Upper lobe of right lung (tissue), 1 donor: ENCODE data around the gene SNRPA1. TPM values are rescaled to one million over a fixed set of nuclear protein-coding genes. Genes with fewer than 3 reads are reported as not detected.

Experiments used
- ATAC-seq: fragments of 200-7000 bp; cut with Tn5 transposase; one replicate; pipeline ENCODE4 v1.9.1; 2020; ENCODE audit warnings: mild to moderate bottlenecking, moderate library complexity
- DNase-seq: peaks from one replicate; pipeline ENCODE4 v3.0.0-alpha.2; 2020
- H3K27ac ChIP-seq: fragments of 200-600 bp; one replicate; pipeline ENCODE4 v1.8.0; 2022
- H3K27me3 ChIP-seq: fragments of 200-600 bp; one replicate; pipeline ENCODE4 v1.8.0; 2022; ENCODE audit warnings: mild to moderate bottlenecking
- H3K36me3 ChIP-seq: fragments of 200-600 bp; one replicate; pipeline ENCODE4 v1.8.0; 2022
- H3K4me1 ChIP-seq: fragments of 200-600 bp; one replicate; pipeline ENCODE4 v1.8.0; 2022
- H3K4me3 ChIP-seq: fragments of 200-600 bp; one replicate; pipeline ENCODE4 v1.8.0; 2022; ENCODE audit warnings: mild to moderate bottlenecking
- H3K9me3 ChIP-seq: fragments of 200-600 bp; one replicate; pipeline ENCODE4 v1.8.0; 2022
- CTCF ChIP-seq: fragments of 200-600 bp; IDR thresholded peaks from one replicate; pipeline ENCODE4 v1.8.0; 2022; ENCODE audit warnings: antibody characterized with exemption
- intact Hi-C: fragments of 100-400 bp; cut with DNase I; formaldehyde crosslinking; loops from one replicate; pipeline ENCODE4 v1.11.0; 2022
- total RNA-seq: library from RNA; stranded (reverse); fragmentation: NEBNext Ultra II Directional; extraction: Animal tissue kit (Norgen Biotek cat#: 25700); gene quantifications from one replicate; pipeline ENCODE4 v1.2.1, GENCODE V29; 2021
- donor health status: DM: no; HTN: yes; CAD: no; lungs with severe emphysema.

SNRPA1 gene
- total RNA-seq, 1 donor from 2014 or later: 40.7 TPM

- Histone ChIP-seq H3K27ac (peak overlapping the region; percentile 65), H3K9me3 (no peaks in the 10 kb centered on the region), H3K36me3 (peaks cover 17% of the 10 kb centered on the region), H3K27me3 (no peaks in the 10 kb centered on the region), H3K4me1 (no peaks in the 10 kb centered on the region), H3K4me3 (no peak overlapping the region)
- no peak for ATAC-seq
- intact Hi-C loops: no loop called here
- no peak for DNase-seq
- no peak for TF ChIP-seq CTCF
These were observed 29.0 kb downstream of the SNRPA1 start for GRCh38 chr15:101266034-101266433.

- intact Hi-C loops: no loop called here
- Histone ChIP-seq H3K4me1 (no peaks in the 10 kb centered on the region), H3K27ac (no peak overlapping the region), H3K9me3 (no peaks in the 10 kb centered on the region), H3K4me3 (no peak overlapping the region), H3K36me3 (peaks cover 7% of the 10 kb centered on the region), H3K27me3 (no peaks in the 10 kb centered on the region)
- DNase-seq (no peak), ATAC-seq (peak; percentile 7)
- TF ChIP-seq CTCF: no peak
These were observed 30.0 kb downstream of the SNRPA1 start for GRCh38 chr15:101264911-101265641.

- no peak overlapping the region for H3K4me3 ChIP-seq
- no peak overlapping the region for H3K27ac ChIP-seq
- H3K4me1 ChIP-seq: no peaks in the 10 kb centered on the region
- no peak for TF ChIP-seq CTCF
- H3K9me3 ChIP-seq: no peaks in the 10 kb centered on the region
- H3K36me3 ChIP-seq: no peaks in the 10 kb centered on the region
- intact Hi-C loops: no loop called here
- ATAC-seq (no peak), DNase-seq (no peak)
- no peaks in the 10 kb centered on the region for H3K27me3 ChIP-seq
These were observed 31.0 kb downstream of the SNRPA1 start for GRCh38 chr15:101264011-101264410.

- TF ChIP-seq CTCF: no peak
- no peaks in the 10 kb centered on the region for H3K36me3 ChIP-seq
- no peak overlapping the region for H3K4me3 ChIP-seq
- DNase-seq: no peak
- no peak overlapping the region for H3K27ac ChIP-seq
- H3K4me1 ChIP-seq: no peaks in the 10 kb centered on the region
- intact Hi-C loops: no loop called here
- H3K9me3 ChIP-seq: no peaks in the 10 kb centered on the region
- no peaks in the 10 kb centered on the region for H3K27me3 ChIP-seq
- no peak for ATAC-seq
These were observed 32.5 kb downstream of the SNRPA1 start for GRCh38 chr15:101262551-101262950.

- Histone ChIP-seq H3K27me3 (no peaks in the 10 kb centered on the region), H3K9me3 (no peaks in the 10 kb centered on the region), H3K27ac (no peak overlapping the region), H3K36me3 (no peaks in the 10 kb centered on the region), H3K4me3 (no peak overlapping the region), H3K4me1 (no peaks in the 10 kb centered on the region)
- intact Hi-C loops: loop anchor here (5.0 kb wide), 1 partner anchor 171 kb away; no protein-coding TSS in a partner anchor
- DNase-seq: no peak
- ATAC-seq: peak; percentile 88
- peak; percentile 86 for TF ChIP-seq CTCF
These were observed 36.6 kb downstream of the SNRPA1 start for GRCh38 chr15:101258238-101259144.
